GM19463 (cell line): ENCODE data around the gene ADAMTS15.
"Not testable (repeated sequence)": the region's sequence is repeated elsewhere in the genome, so short reads cannot be mapped to it uniquely, and the experiment has no call there.

Source experiments
- ATAC-seq: cut with Tn5 transposase; IDR thresholded peaks from one replicate; pipeline ENCODE4 v1.9.1; 2021; ENCODE audit warnings: mild to moderate bottlenecking, moderate library complexity; ENCODE audit not compliant: unreplicated experiment

Gene ADAMTS15

DNA sequence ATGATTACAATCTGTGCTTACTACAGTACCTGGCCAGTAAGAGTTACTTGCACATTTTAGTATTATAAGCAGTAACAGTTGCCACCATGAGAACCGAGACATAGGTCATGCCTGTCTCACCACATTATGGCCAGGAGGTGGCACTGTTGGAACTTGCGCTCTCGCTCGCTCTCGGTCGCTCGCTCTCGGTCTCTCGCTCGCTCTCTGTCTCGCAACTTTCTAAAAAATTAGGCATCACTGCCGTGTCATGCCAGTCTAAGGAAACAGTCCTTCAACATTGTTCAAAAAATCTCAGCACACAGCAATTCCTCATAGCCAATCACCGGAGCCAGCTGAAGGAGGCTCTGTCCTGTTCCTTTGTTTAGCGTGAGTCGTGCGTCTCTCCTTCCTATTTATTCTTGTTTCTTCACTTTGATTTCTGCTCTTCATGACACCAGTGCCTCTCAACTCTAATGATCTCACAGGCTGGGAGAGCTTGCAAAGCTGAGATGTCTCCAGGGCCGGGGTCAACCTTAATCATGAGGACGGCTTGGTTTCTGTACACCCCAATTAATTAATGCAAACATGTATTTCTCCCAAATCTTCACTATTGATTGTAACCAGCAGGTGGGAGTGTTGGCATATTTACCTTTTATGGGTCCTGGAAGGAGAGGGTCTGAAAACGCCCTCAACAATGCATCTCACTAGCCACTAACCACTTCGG lies 13.8 kb upstream of the ADAMTS15 start:
- peak; percentile 73 for ATAC-seq

DNA sequence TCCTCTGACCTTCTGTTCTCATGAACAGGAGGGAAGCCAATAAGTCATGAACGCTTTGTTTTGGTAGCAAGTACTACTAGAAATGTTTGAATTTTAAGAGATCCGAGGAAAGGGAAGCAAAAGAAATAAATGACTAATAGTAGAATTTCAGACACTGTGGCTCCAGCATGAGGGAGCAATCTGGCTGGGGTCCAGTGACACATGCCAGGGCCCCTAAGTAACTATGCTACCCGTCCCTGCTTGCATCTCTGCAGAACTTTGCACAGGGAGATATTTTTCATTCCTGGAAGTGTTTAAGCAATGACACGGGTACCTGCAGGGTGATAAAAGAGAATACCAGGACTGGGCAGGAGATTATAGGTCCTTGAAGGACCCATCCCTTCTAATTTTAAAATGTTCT lies 12.8 kb upstream of the ADAMTS15 start:
- no peak for ATAC-seq

DNA sequence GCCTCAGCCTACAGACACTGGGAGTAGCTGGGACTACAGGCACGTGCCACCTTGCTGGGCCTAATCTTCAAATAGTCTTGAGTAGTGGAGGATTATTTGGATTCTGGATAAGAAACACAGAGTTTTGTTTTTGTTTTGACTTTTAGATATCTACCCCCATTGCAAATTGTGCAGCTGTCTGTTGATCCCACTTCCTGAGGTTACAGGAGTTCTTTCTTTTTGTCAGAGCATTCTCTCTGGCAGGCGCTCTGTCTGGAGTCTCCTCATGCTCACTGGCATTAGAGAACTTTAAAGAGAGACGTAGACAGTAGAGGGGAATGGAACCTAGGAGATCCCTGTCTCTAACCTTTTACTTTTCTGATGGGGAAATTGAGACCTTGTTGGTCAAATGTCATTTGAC lies 12.3 kb upstream of the ADAMTS15 start:
- no peak for ATAC-seq

DNA sequence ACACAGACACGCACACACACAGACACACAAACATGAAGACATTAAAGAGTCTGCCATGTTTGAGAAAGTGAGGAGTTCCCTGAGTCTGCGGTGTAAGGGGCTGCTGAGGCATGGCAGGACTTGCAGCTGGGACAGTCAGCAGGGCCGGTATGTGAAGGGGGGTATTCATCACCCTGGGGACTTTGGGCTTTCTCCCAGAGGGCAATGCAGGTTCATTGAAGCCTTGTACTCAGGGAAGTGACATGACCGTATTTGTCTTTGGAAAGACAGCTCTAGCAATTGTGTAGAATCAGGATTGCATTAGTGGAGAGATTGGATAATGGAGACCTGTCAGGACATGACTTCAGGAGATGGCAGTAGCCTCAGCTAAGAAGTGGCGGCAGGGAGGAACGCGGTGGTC lies 10.6 kb upstream of the ADAMTS15 start:
- no peak for ATAC-seq

DNA sequence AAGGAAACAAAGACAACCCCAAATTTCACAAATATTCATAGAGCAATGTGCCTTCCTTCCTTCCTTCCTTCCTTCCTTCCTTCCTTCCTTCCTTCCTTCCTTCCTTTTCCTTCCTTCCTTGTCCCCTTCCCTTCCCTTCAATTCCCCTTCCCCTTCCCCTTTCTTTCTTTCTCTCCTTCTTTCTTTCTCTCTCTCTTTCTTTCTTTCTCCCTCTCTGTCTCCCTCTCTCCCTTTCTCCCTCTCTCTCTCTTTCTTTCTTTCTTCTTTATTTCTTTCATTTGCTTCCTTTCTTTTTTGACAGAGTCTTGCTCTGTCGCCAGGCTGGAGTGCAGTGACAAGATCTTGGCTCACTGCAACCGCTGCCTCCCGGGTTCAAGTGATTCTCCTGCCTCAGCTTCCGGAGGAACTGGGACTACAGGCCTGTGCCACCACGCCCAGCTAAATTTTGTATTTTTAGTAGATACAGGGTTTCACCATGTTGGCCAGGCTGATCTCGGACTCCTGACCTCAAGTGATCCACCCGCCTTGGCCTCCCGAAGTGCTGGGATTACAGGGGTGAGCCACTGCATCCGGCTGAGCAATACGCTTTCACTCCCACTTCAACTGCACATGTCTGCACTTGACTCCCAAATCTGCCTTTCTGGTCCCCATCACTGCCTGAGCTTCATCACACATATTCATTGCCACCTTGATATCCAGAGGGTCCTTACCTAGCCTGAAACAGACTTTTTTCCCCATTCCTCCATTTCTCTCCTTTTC lies 9.9 kb upstream of the ADAMTS15 start:
- ATAC-seq: not testable (repeated sequence)

DNA sequence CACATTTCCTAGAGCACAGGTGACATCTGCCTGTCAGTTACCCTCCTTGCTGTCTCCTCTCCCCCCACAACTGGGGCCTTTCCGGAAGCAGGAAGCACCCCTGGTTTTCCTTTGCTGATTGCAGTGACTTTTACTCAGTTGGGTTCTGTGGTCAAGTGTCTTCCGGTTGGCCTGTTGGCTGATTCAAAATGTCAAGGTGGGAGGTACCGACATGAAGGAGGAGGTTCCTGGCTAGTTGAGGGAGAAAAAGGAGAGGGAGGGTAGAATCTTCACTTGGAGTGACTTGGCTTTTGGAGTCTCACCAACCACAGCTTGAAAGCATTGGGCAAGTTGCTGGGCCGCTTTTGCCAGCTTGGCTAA lies 9.3 kb upstream of the ADAMTS15 start:
- ATAC-seq: no peak

DNA sequence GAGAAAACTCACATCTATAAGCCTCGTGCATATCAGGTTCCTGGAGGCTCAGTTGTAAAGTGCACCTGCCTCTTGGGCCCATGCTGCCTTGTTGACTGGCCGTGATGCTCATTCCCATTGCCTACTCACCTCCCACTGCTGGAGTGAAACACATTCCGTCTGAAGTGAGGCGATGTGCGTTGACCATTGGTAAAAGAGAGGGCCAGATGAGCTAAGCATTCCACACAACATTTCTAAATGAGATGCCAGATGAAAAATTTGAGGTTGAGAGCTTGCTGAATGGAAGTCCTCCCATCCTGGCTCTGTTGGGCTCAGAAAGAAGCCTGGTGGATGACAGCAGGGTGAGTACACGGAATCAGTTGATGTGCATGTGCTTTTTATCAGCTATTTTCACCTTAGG lies 8.6 kb upstream of the ADAMTS15 start:
- ATAC-seq: no peak

DNA sequence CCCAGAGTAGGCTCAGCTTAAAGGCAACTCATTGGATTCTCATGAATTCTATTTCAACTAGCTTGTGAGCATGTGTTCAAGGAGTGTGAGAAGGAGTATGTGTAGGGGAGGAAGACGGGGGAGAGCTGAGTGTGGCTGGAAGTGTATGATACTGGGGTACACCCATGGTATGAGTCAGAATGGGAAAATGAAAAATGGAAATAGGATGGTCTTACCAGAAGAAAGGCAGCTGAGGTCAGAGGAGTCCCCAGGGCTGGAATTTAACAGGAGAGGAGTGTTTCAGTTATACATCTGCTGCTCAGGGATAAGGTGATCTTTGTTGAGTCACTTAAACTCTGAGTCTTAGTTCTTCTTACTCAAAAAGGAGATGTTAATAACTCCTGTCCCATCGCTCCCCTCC lies 6.7 kb upstream of the ADAMTS15 start:
- ATAC-seq: no peak

DNA sequence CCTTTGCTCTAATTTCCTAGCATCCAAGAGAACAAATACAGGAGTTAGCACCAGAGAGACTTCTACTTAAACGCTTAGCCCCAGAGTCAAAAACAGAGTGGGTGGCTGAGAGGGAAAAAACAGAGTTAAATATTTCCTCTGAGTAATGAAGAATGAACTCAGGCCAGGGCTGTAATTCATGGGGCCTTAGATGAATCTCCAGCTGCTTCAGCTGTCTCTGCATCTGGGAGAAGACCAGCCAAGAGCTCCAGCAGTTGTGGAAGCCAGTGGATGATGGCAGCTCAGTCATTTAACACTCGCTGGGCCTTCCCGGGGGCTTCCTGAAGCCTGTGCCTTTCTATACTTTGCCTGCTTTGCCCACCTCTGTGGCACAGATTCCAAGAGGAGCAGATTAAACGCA lies 5.7 kb upstream of the ADAMTS15 start:
- ATAC-seq: no peak

DNA sequence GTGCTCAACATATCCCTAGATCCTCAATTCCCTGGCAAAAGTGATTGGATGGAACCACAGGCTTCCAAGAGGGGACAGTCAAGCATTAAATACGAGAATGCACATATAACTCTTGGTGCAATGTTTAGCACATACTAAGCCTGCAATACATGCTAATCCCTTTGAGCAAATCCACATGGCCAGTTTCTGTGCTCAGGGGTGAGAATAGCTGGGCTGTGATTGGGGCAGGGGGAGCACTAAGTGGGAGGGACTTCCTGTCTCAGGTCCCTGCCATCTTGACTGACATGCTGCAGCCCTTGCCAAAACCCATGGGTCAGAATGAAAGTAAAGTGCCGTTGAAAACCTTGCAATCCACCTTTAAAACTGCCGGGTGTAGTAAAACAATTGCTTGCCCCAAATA lies 2.7 kb upstream of the ADAMTS15 start:
- no peak for ATAC-seq

DNA sequence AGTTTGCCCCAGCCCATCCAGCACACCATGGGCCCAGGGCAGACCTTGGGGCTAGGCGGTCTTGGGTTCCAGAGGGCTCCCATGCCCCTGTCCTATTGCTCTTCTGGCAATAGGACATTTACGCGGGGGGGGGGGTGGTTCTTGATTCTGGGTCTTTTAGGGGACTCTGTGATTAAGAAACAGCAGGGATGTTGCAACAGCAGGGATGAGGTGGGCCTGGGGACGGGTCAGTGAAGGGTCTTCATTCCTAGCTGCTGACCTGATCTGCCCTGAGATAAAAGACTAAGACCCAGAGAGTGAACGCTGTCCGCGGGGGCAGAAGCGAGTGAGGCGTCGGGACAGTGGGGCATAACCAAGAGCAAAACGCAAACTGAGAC lies 418 bp upstream of the ADAMTS15 start:
- no peak for ATAC-seq

DNA sequence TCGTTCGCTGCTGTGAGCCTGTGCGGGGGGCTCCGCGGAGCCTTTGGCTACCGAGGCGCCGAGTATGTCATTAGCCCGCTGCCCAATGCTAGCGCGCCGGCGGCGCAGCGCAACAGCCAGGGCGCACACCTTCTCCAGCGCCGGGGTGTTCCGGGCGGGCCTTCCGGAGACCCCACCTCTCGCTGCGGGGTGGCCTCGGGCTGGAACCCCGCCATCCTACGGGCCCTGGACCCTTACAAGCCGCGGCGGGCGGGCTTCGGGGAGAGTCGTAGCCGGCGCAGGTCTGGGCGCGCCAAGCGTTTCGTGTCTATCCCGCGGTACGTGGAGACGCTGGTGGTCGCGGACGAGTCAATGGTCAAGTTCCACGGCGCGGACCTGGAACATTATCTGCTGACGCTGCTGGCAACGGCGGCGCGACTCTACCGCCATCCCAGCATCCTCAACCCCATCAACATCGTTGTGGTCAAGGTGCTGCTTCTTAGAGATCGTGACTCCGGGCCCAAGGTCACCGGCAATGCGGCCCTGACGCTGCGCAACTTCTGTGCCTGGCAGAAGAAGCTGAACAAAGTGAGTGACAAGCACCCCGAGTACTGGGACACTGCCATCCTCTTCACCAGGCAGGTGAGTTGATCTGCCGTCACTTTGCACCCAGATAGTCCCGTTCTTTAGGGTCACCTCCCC lies 1.0 kb downstream of the ADAMTS15 start:
- ATAC-seq: no peak

DNA sequence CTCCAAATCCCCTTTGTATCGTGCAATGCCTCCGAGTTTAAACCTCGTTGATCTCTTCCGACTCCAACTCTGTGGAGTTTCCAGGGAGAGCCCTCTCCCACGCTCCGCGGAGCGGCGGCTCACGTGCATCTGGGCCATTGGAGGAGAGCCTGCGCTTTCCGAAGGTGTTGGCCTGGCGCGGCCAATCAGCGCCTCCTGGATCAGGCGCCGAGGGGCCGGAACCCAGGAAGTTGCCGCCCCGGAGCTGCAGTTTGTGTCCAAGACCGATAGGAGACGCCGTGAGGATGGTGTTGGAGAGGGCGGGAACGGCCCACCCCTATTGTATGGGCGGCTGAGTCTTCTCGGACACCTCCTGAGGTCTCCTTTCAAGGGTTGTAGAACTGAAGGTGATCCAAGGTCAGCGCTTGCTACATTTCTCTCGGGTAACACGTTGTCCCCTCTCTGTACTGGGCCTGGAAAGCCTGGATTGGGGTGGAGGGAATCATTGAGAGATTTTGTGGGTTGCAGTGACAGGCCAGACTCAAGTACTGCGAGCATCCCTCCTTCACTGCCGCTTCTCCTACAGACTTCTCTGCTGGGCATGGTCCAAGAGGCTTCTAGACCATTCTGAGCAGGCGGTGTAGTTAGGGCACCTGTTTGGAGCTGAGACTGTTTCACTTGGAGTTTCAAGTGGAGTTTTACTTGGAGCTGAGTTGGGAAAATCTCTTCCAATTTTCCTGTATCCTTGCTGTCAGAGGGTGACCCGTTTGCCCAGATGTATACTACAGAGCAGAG lies 1.7 kb downstream of the ADAMTS15 start:
- no peak for ATAC-seq

DNA sequence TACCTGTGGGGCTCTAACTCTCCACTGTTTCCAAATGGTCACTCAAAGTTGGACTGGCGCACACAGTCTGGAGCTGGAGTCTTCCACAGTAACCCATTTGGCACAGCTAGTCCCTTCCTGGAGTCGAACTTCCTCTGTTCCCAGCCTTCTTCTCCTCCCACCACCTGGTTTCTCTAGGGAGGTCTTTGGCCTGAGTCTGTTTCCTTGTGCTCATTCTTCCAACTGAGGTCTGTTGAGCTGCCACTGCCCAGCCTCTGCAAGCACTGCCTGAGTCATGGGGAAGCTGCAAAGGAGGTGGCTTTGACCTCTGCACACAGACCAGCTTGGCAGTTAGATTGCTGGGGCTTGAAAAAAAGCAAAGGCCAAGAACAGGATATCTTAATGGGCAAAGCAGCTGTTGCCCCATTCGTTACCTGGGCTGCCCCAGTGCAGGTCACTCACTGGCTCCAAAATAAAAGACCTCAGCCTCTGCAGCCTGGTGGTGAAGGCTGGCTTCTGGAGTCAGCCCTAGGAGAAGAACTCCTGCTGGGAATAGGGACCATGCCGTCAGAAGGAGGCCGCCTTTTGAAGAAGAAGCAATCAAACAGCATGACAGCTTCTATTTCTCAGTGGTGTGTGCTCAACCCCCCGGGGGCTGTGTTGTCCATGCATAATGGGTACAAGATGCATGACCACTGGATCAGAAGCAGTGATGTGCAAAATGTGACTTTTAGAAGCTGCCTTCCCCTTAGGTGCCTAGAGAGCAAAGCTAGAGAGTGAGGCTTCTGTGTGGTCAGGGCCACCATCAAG lies 3.0 kb downstream of the ADAMTS15 start:
- no peak for ATAC-seq

DNA sequence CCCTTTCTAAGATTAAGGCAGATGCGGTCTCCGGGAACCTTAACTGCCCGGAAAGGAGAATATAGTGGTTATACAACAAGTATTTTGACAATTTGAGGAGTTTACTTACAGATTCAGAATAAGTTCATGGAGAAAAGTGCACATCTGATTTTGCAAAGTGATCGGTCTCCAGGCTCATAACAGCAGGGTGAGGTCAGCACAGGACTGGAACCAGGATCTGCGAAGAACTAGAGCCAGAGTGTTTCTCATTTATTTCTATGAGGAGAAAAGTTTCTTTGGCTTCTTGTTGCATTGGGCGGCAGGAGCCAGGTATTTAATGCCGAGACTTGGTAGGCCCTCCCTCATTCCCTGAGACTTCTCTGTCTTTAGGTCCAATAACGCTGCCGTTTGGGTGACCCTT lies 3.7 kb downstream of the ADAMTS15 start:
- ATAC-seq: no peak

DNA sequence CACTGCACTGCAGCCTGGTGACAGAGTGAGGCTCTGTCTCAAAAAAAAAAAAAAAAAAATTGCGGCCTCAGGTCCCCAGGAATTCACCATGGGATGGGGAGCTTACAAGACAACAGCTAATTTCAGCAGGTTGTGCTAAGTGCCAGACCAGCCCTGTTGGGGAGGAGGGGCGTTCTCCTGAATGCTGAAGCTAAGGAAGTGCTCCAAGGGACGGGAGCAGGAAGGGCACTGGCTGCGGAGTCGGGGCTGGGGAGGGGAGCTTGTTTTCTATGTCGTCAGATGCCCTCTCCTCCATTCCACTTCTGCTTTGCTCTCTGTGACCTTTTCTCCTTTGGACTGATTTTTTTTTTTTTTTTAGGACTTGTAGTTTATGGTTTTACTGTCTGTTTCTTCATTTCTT lies 4.5 kb downstream of the ADAMTS15 start:
- ATAC-seq: no peak

DNA sequence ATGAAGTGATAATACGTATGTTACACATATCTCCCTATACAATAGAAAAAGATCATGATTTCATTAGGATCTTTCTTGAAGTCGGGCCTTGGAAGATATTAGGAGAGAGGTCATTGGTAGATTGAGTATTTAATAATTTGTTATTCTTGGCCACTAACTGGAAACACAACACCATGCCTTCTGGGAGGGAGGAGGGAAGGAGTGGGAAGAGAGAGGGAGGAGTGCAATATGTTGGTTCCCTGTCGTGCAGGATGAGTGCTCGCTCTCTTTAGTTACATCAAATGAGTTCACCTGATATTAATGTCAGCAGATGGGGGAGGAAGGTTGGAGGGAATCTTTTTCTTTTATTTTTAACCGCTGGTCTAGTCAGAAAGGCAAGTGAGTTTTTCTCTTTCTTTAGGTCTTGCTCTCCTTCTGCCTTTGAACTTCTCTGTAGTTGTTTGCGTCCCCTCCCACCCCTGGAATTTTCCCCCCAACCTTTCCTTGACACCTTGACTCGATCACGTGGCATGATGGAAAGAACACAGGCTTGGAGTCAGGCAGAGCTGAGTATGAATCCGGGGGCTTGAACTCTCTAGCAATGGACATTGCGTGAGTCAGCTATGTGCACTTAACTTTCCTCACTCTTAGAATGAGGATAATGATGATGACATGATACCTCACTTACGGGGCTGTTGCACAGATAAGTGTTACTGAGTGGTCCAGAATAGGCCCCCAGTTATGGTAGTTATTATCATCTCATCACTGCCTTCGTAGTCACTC lies 6.2 kb downstream of the ADAMTS15 start:
- no peak for ATAC-seq

DNA sequence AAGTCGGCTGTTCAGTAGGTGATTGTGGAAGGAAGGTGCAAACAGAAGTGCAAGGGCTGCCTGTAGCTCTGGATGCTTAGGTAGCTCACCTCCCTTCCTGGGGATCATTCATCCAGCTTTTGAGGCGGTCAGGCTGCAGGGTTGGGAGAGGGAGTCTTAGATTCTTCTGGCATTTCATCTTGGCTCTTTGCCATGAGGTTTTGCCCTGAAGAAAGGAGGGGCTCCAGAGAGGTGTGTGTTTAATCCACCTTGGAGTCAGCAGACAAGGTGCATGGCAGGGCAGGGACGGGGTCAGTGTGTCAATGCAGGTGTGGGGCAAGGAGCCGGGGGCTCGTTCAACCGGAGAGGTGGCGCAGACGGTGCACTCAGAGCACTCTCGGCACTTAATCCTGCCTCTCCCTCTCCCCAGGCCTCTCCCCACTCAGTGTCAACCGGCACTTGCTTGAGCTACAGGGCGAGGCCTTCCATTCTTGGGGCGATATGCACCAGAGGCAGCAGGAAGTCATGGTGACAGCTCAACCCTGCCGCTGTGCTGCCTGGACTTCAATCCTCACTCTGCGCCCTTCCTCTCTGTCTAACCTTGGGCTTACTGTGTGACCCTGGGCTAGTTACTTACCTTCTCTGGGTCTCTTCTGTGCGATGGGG lies 7.2 kb downstream of the ADAMTS15 start:
- ATAC-seq: no peak

DNA sequence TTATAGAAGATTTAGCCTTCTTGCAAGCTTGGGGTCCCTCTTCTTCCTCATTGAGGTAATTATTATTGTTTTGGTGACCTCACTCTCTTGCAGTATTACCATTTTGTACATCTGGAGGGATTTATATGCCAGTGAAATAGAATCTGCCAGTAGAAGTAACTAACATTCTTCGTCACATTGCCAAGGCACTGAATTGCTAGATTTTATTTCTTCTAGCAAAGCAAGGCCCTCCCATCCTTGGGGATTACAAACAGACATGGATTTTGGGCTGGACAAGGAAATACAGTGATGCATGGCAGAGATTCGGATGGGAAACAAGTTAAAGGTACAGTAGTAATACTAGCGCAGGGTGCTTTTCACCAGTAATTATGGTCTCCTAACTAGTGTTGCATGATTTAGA lies 7.8 kb downstream of the ADAMTS15 start:
- no peak for ATAC-seq
